HG02623 (cell line): ENCODE data around the gene TUBGCP5.

Experiments used
- ATAC-seq: cut with Tn5 transposase; IDR thresholded peaks from one replicate; pipeline ENCODE4 v1.9.1; 2021; ENCODE audit warnings: moderate library complexity; ENCODE audit not compliant: unreplicated experiment

The TUBGCP5 gene

GRCh38 chr15:22954798-22955543, 84.4 kb downstream of the TUBGCP5 start:
- ATAC-seq = no peak

- no peak for ATAC-seq
These were observed 85.0 kb downstream of the TUBGCP5 start for GRCh38 chr15:22954326-22954725.

DNA sequence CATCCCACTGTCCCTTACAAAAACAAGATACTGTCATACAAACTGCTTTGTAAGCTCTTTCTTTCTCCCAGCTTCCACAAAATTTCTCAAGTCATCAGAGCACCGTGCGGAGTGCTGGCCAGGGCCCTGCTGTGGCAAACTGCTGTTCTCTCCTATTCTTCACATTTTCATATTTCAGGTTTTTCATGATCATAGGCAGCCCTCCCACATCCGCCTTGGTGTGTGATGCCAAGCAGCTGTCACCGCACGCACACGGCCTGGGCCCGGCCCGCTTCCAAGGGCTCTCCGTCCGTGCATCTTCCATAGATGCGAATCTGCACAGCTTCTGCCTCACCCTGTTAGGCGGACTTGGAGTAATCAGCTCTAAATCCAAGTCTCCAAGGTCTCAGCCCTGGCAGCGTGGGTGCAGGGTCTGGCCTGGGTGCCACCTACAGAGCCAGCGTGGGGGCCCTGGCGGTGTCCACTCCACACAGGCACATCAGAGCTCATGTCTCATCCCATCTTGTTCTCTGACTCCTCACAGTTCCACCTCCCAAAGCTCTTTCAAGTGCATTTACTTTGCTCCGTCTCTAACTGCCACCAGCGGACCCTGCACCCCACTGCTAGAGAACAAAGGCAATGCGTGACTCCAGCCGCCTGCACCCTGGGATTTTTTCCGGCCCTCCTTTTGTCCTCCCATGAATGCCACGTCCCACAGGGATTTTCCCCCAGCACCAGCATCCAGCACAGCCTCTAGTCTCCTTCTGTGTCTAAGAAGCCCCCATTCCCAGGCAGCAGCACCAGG, 86.4 kb downstream of the TUBGCP5 start:
- no peak for ATAC-seq

GRCh38 chr15:22951381-22952280, 87.7 kb downstream of the TUBGCP5 start:
- no peak for ATAC-seq

DNA sequence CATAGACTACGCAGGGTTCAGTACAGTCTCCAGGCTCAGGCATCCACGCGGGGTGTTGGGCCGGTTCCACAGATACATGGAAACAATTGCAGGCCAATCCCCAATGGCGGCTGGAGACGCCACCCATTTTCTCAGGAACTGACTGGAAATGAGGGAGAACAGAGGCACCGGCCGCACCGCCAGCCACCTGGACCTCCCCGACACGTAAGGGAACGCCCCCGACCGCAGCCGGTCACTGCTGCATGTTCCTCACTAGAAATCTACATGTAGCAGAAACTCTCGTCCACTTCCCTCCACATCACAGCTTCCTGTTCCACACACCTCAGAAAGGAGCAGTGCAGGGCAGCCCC, 88.4 kb downstream of the TUBGCP5 start:
- no peak for ATAC-seq

DNA sequence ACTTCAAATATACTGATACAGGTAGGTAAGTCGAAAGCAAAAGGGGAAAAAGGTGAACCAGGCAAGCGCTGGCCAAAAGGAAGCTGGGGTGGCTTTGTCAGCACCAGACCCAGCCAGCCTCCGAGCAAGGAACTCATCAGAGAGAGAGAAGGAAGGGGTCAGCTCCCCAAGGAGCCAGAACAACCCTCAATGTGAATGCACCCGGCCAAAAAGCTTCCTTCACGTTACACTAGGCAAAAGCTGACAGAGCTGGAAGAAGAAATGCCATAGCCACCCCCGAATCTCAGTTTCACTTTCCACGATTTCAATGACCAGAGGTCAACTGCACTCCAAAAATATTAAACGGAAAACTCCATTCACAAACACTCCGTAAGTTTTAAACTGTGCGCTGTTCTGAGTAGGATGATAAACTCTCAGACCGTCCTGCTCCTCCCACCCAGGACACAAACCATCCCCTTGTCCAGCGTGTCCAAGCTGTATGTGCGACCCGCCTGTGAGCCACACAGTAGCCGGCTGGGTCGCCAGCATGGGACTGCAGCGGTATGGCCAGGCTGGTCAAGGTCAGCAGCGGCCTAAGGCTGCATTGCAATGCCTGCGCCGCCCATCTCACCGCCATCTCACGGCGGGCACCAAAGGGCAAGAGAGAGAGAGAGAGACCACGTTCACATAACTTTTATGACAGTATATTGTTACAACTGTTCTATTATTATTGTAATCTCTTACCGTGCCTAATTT, 88.9 kb downstream of the TUBGCP5 start:
- ATAC-seq = no peak
